ACC112 (cell line): ENCODE results near the gene GAR1.

ENCODE experiments used
- H2AFZ ChIP-seq: fragments of 200-600 bp; sonication (generic); one replicate; pipeline ENCODE4 v1.6.0; 2017; ENCODE audit warnings: antibody characterized with exemption, low read length; ENCODE audit not compliant: unreplicated experiment
- H3K27ac ChIP-seq: fragments of 200-600 bp; sonication (generic); 2 replicates; pipeline ENCODE4 v1.5.1; 2014; ENCODE audit warnings: low read depth, mild to moderate bottlenecking, antibody characterized with exemption, low read length, moderate library complexity
- H3K27me3 ChIP-seq: fragments of 200-600 bp; sonication (generic); 2 replicates; pipeline ENCODE4 v1.6.1; 2014; ENCODE audit warnings: mild to moderate bottlenecking, antibody characterized with exemption, low read length, moderate library complexity, mixed read lengths; ENCODE audit not compliant: insufficient read depth
- H3K36me3 ChIP-seq: fragments of 200-600 bp; sonication (generic); 2 replicates; pipeline ENCODE4 v1.6.1; 2016; ENCODE audit warnings: mild to moderate bottlenecking, antibody characterized with exemption, low read length, moderate library complexity, mixed read lengths; ENCODE audit not compliant: insufficient read depth
- H3K4me1 ChIP-seq: fragments of 200-600 bp; sonication (generic); one replicate; pipeline ENCODE4 v1.6.1; 2016; ENCODE audit warnings: low read length, mixed read lengths; ENCODE audit not compliant: insufficient read depth, unreplicated experiment, control insufficient read depth
- H3K4me3 ChIP-seq: fragments of 200-600 bp; sonication (generic); 2 replicates; pipeline ENCODE4 v1.5.1; 2014; ENCODE audit warnings: mild to moderate bottlenecking, low read depth, low read length
- H3K79me2 ChIP-seq: fragments of 200-600 bp; sonication (generic); one replicate; pipeline ENCODE4 v1.6.0; 2016; ENCODE audit warnings: low read length; ENCODE audit not compliant: control insufficient read depth, unreplicated experiment, insufficient read depth

GAR1 gene

DNA sequence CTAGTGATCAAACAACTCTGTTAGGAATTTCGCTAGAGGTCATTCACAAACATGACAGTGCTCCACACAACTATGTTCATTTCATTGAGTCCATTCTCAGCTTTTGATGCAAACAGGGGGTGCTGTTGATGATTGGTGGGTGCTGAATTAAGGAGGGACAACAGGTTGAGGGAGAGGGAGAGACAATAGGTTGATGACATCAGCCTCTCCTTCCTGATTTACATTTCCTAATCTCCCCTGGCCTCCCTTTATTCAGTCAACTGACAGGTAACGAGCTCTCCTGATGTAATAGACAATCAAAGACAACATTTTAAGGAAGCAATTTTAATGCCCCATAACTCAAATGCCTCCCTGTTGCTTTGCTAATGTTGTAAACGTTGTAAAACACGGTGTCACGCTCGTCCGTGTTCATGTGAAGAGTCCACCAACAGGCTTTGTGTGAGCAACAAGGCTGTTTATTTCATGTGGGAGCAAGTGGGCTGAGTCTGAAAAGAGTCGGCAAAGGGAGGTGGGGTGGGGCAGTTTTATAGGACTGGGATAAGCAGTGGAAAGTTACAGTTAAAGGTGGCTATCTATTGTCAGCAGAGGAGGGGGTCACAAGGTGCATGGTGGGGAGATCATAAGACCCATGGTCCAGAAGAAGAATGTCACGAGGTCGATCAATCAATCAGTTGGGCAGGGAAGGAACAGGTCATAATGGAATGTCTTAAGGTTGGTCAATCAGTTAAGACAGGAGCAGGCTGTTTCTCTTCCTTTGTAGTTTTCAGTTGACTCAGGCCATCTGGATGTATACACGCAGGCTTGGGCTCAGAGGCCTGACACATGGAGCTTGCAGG, 4.8 kb upstream of the GAR1 start:
- peak overlapping the region; percentile 28 for H2AFZ ChIP-seq
- no peaks in the 10 kb centered on the region for H3K36me3 ChIP-seq
- no peaks in the 10 kb centered on the region for H3K27me3 ChIP-seq
- no peaks in the 10 kb centered on the region for H3K4me1 ChIP-seq
- H3K79me2 ChIP-seq: peaks cover 2% of the 10 kb centered on the region
- H3K27ac ChIP-seq: no peak overlapping the region
- H3K4me3 ChIP-seq: no peak overlapping the region

DNA sequence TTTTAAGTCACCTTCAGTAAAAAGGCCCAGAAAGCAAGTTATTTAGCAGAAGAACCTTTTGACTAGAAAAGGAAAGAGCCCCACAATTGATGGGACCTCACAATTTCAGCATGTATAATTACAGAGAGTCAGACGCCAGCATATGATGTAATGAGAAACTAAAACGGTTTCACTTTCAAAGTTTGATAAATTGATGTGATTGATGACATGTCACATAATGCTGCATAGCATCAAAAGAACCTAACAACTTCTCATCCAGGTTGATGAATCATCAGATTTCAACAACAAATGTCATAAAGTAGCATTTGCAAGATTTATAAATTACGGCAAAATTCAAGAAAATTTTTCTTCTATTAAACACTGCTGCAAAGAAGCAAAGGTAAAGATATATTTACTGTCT, 3.9 kb upstream of the GAR1 start:
- H3K4me3 ChIP-seq: peak overlapping the region; percentile 32; the same call in 1 of the 2 replicates
- peaks cover 1% of the 10 kb centered on the region for H3K4me1 ChIP-seq
- H3K36me3 ChIP-seq: no peaks in the 10 kb centered on the region
- H3K27me3 ChIP-seq: no peaks in the 10 kb centered on the region
- peaks cover 12% of the 10 kb centered on the region for H3K79me2 ChIP-seq
- H3K27ac ChIP-seq: no peak overlapping the region
- peak overlapping the region; percentile 28 for H2AFZ ChIP-seq

DNA sequence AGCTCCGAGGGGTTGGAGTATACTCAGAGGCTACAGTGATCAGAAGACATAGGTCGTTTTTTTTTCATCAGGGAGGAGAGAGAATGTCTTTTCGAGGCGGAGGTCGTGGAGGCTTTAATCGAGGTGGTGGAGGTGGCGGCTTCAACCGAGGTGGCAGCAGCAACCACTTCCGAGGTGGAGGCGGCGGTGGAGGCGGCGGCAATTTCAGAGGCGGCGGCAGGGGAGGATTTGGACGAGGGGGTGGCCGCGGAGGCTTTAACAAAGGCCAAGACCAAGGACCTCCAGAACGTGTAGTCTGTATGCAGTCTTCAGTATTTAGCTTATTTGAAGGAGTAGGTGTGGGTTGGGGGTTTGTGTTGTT, 500 bp downstream of the GAR1 start:
- peaks cover 15% of the 10 kb centered on the region for H3K36me3 ChIP-seq
- no peaks in the 10 kb centered on the region for H3K27me3 ChIP-seq
- peaks cover 12% of the 10 kb centered on the region for H3K4me1 ChIP-seq
- H3K4me3 ChIP-seq: peak overlapping the region; percentile 97
- H2AFZ ChIP-seq: peak overlapping the region; percentile 97
- H3K79me2 ChIP-seq: peaks cover 40% of the 10 kb centered on the region
- peak overlapping the region; percentile 81; the same call in 1 of the 2 replicates for H3K27ac ChIP-seq

DNA sequence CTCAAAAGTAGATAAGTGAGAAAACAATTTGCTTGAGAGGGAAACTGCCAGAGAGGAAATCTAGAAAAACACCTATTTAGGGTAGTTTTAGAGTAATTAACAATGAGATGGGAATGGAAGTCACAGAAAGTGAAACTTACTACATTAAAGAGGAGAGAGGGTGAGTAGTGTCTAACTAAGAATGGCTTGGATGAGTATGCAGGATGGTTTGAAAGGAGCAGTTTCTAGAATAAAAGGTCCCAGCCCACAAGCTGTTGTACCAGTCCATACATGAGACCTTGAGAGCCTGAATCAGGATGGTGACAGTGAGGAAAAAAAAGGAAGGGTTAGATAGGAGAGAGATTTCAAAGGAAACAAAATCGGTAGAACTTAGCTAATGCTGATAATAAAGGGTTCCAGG, 1.3 kb downstream of the GAR1 start:
- Histone ChIP-seq H3K79me2 (peaks cover 40% of the 10 kb centered on the region), H3K27ac (no peak overlapping the region), H2AFZ (peak overlapping the region; percentile 97), H3K4me1 (peaks cover 12% of the 10 kb centered on the region), H3K4me3 (peak overlapping the region; percentile 97), H3K27me3 (no peaks in the 10 kb centered on the region), H3K36me3 (peaks cover 15% of the 10 kb centered on the region)

DNA sequence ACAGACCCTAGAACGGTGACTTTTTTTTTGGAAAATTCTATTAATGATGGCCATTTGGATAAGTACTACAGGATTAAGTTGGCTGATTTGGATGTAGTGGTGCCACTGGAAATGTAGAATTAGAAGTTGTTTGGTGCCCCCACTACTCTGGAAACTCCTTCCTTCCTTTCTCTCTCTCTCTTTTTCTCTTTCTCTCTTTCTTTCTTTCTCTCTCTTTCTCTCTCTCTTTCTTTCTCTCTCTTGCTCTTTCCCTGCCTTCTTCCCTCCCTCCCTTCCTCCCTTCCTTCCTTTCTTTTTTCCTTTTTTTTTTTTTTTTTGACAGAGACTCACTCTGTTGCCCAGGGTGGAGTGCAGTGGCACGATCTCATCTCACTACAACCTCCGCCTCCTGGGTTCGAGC, 2.7 kb downstream of the GAR1 start:
- Histone ChIP-seq H3K27ac (no peak overlapping the region), H3K27me3 (no peaks in the 10 kb centered on the region), H3K36me3 (peaks cover 25% of the 10 kb centered on the region), H3K79me2 (peaks cover 40% of the 10 kb centered on the region), H3K4me1 (peaks cover 12% of the 10 kb centered on the region), H3K4me3 (no peak overlapping the region), H2AFZ (no peak overlapping the region)

DNA sequence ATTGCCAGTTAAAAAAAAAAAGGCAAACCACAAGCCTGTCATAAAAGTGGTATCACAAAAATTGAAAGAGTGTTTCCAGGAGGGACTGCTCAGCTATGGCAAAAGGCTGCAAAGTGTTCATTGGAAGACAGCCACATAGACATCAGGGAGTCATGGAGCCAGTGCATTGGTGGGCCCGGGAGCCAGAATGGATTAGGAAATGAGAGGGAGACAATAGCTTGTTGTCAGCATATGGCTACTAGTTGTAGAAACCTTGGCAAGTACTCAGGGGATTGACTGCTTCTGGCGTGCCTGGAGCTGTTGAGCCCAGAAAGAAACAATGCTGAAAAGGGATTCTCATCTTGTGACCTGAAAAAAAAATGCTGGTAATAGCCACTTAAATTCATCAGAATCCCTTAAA, 5.0 kb downstream of the GAR1 start:
- Histone ChIP-seq H3K27me3 (no peaks in the 10 kb centered on the region), H3K4me3 (no peak overlapping the region), H3K27ac (no peak overlapping the region), H2AFZ (no peak overlapping the region), H3K79me2 (peaks cover 40% of the 10 kb centered on the region), H3K36me3 (peaks cover 40% of the 10 kb centered on the region), H3K4me1 (peaks cover 12% of the 10 kb centered on the region)

DNA sequence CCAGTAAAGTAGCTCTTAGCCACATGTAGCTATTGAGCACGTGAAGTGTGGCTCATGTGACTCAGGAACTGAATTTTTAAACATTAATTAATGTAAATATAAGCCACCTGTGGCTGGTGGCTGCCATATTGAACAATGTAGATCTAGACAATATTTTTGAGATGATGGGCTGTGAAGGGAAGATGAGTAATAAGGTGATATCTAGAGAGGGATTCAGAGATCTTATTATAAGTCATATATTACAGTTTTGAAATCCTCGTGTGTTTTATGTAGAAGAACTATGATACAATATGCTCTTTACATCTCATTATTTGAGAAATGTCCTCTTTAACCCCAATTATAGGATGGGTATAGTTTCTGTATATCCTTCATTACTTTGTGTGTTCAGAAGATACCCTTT, 5.6 kb downstream of the GAR1 start:
- H3K27ac ChIP-seq: no peak overlapping the region
- H3K4me3 ChIP-seq: no peak overlapping the region
- H2AFZ ChIP-seq: no peak overlapping the region
- peaks cover 40% of the 10 kb centered on the region for H3K36me3 ChIP-seq
- H3K27me3 ChIP-seq: no peaks in the 10 kb centered on the region
- peaks cover 12% of the 10 kb centered on the region for H3K4me1 ChIP-seq
- H3K79me2 ChIP-seq: peaks cover 34% of the 10 kb centered on the region

DNA sequence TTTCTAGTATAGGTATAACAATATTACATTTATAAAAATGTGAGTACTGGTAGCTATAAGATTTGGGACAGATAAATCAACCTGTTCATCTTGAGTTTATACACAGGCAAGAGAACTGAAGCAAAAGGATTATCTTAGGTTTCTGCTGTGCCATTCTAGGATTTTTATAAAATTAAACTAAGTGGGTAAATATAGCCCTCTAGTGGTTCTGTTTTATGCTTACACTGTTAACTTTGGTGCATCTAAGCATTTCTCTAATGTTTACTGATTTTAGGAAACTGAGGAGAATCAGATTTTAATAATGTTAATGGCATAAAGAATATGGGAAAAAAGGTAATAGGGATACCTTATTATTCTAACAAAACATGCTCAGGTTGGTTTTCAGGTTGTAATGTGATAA, 11.2 kb downstream of the GAR1 start:
- Histone ChIP-seq H3K79me2 (no peaks in the 10 kb centered on the region), H3K36me3 (peaks cover 25% of the 10 kb centered on the region), H2AFZ (no peak overlapping the region), H3K4me1 (no peaks in the 10 kb centered on the region), H3K27me3 (no peaks in the 10 kb centered on the region), H3K4me3 (no peak overlapping the region), H3K27ac (no peak overlapping the region)

DNA sequence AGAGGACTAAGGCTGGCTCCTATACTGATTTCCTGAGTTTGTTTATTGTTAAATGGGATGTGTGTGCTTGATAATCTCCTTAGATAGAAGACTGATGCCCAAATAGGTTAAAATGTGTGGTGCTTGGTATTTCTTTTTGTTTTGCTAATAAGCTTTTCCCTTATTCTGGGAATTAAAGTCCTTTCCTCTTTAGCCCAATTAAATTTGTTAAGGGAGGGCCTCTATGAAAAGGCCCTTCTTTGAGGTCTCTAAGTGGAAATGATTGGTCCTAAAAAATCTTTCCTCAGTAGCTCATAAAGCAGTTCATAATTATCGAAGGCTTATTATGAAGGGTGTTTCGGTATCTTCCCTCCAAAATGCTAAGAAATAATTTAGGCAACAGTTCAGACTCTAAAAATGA, 12.1 kb downstream of the GAR1 start, which contains the start of gene RRH:
Gene RRH (plus strand): TSS at position 301 of the 400 bp plus-strand sequence. CDS start 56 bp downstream, at position 357.
- H3K27ac ChIP-seq: no peak within 1 kb of the TSS
- no peak within 1 kb of the TSS for H2AFZ ChIP-seq
- H3K4me1 ChIP-seq: no peaks in the 10 kb centered on the region
- H3K79me2 ChIP-seq: no peaks in the 10 kb centered on the region
- H3K36me3 ChIP-seq: peaks cover 19% of the 10 kb centered on the region
- H3K27me3 ChIP-seq: no peaks in the 10 kb centered on the region
- no peak within 1 kb of the TSS for H3K4me3 ChIP-seq

DNA sequence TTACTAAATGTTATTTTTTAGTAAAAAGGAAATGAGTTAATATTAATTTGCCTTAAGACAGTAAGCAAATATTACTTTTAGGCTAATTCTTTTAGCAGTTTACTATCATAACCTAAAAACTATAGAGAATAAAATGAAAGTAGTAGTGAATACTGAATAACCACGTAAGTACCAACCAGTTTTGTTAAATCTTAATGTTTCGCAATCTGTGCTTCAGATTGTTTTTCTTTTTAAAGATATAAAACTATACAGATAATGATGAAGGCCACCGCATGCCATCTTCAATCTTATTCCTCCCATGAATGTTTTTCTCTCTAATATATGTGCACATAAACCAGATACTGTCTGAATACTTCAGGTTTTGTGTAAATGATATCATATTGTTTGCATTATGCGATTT, 18.2 kb downstream of the GAR1 start:
- Histone ChIP-seq H3K79me2 (no peaks in the 10 kb centered on the region), H2AFZ (no peak overlapping the region), H3K27ac (no peak overlapping the region), H3K36me3 (no peaks in the 10 kb centered on the region), H3K27me3 (no peaks in the 10 kb centered on the region), H3K4me1 (no peaks in the 10 kb centered on the region), H3K4me3 (peak overlapping the region; percentile 31)

DNA sequence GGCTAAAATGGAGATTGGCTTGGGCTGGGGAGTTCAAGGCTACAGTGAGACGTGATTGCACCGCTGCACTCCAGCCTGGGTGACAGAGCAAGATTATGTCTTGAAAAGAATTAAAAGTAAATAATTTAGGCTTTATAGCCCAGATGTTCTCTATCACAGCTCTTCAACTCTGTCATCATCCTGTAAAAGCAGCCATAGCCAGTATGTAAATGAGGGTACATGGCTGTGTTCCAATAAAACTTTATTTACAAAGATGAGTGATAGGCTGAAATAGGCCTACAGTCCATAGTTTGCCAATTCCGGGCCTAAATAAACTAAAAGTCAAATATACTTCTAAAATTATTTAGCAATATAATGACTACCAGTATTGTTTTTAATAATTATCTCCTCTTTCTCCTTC, 21.4 kb downstream of the GAR1 start:
- Histone ChIP-seq H3K27ac (no peak overlapping the region), H3K4me1 (no peaks in the 10 kb centered on the region), H3K79me2 (no peaks in the 10 kb centered on the region), H3K36me3 (no peaks in the 10 kb centered on the region), H2AFZ (no peak overlapping the region), H3K4me3 (no peak overlapping the region), H3K27me3 (no peaks in the 10 kb centered on the region)
